GM18951 (cell line): Measurements from ENCODE around the gene MYH2.

Experiments used
- POLR2A ChIP-seq: IDR thresholded peaks from 4 replicates; pipeline ENCODE4 v1.6.1; 2011; ENCODE audit warnings: mild to moderate bottlenecking; ENCODE audit not compliant: insufficient read length, insufficient read depth; ENCODE audit errors: extremely low read depth
- in situ Hi-C: fragments of 300-500 bp; cut with MboI; formaldehyde crosslinking; loops from one replicate; pipeline ENCODE4 v1.12.0; 2022; ENCODE audit warnings: low sequenced_read_pairs, mixed read lengths, inconsistent platforms; ENCODE audit not compliant: unreplicated experiment

MYH2 gene

DNA sequence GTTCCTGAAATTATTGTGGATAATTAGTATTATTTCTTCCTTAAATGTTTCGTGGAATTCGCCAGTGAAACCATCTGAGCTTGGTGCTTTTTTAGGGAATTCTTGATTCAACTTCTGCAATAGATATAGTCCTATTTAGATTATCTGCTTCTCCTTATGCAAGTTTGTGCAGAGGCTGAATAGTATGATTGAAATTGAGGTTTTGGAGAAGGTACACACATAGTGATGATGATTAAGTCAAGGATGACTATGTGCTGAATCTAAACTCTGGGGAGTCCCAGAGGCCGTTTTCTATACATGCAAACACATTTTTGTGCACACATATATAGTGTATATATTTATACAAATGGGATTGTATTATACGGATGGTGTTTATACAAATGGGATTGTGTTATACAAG, 74.9 kb downstream of the MYH2 start:
- TF ChIP-seq POLR2A, result no peak
- in situ Hi-C loops, result no loop called here

DNA sequence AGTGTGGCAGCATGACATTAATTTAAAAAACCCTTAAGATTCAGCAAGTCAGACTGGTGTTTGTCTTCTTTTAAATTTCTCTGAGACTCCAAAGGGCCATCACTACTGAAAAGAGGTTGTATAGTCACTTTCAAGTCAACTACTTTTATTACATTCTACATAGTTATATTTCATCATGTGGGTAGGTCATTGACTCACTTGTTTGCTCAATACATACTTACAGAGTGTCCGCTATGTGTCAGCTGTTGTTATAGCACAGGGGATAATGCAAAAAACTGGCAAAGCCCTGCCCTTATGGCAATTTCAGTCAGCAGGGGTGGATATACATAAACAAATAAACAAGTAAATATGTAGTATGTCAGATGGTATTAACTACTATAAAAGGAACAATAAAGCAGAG, 77.6 kb downstream of the MYH2 start:
- in situ Hi-C loops, result no loop called here

More for the DNA sequence above, 77.6 kb downstream of the MYH2 start:
- no peak for TF ChIP-seq POLR2A
